Muscle layer of colon (tissue), 2 donors: ENCODE measurements around the gene DUSP1.
"Not testable (repeated sequence)": the region's sequence is repeated elsewhere in the genome, so short reads cannot be mapped to it uniquely, and the experiment has no call there.

Experiments used
- H3K27ac ChIP-seq: one replicate; pipeline ENCODE4 v1.7.0; 2013; ENCODE audit warnings: low read depth, mild to moderate bottlenecking, low read length, moderate library complexity
- H3K27me3 ChIP-seq, 2 donors: one replicate each; pipeline ENCODE4 v1.7.0; 2013; ENCODE audit warnings: low read length in 2 of 2, mild to moderate bottlenecking in 2 of 2; ENCODE audit not compliant: insufficient read depth in 2 of 2, control insufficient read depth in 1 of 2
- H3K36me3 ChIP-seq: one replicate; pipeline ENCODE4 v1.7.0; 2013; ENCODE audit warnings: mild to moderate bottlenecking, low read length; ENCODE audit not compliant: insufficient read depth
- H3K4me1 ChIP-seq: one replicate; pipeline ENCODE4 v1.7.0; 2013; ENCODE audit warnings: mild to moderate bottlenecking, low read length; ENCODE audit not compliant: insufficient read depth
- H3K4me3 ChIP-seq, 2 donors: one replicate each; pipeline ENCODE4 v1.7.0; 2013; ENCODE audit warnings: low read length in 2 of 2, low read depth in 1 of 2, mild to moderate bottlenecking in 1 of 2, moderate library complexity in 1 of 2
- H3K9ac ChIP-seq: one replicate; pipeline ENCODE4 v1.7.0; 2013; ENCODE audit warnings: low read length
- H3K9me3 ChIP-seq: one replicate; pipeline ENCODE4 v1.7.0; 2013; ENCODE audit warnings: mild to moderate bottlenecking, low read length
- donor health status: abdominal sarcoma.
- donor health status: Adenocarcinoma of cecum.

The DUSP1 gene

DNA sequence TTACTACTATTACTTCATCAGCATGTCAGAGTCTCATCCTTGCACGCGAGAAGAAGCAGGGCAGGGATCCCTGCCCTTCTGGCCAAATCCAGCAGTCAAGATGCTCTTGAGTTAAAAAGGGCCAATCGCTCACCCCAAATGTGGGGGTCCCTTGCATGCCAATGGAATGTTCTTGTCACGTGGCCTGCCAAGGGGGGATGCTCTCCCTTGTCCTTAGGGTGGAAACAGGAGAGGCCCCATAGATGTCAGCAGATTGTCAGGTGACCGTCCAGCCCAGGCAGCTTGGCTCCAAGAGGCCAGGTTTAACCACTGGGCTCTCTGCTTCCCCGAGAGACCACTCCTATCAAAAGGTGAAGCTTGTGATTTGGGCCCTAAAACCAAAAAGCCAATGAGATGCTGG is 25.3 kb upstream of the DUSP1 start:
- H3K9ac ChIP-seq: no peak overlapping the region
- H3K4me1 ChIP-seq: peaks cover 35% of the 10 kb centered on the region
- no peaks in the 10 kb centered on the region for H3K36me3 ChIP-seq
- H3K4me3 ChIP-seq: no peak overlapping the region
- peak overlapping the region; percentile 53 for H3K27ac ChIP-seq
- no peaks in the 10 kb centered on the region for H3K27me3 ChIP-seq
- no peaks in the 10 kb centered on the region for H3K9me3 ChIP-seq

DNA sequence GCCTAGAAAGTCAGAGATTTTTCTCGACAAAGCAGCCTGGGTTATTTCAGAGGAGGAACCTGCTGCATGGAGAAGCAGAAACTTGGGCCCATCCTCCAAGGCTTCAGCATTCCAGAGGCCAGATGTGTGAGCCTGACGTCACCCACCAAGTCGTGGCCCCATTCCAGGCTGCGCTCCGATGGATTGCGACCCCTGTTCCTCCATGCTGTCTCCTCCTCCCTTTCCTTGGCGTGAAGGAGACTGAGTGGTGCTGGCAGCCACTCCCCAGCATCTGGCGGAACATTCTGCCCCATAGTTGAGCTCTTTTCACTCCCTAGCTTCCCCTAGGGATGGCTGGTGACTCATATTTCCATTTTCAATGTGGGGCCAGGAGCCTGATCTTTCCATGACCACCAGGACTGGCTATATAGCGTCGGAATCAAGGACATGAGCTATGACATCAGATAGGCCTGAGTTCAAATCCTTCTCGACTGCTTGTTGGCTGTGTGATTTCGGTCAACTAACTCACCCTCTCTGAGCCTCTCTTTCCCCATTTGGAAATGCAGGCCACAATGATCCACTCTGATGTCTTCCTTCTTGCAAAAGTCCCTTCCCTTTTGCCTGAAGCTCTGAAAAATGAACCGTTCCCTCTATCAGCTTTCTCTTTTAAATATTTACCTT is 24.5 kb upstream of the DUSP1 start:
- peaks cover 35% of the 10 kb centered on the region for H3K4me1 ChIP-seq

DNA sequence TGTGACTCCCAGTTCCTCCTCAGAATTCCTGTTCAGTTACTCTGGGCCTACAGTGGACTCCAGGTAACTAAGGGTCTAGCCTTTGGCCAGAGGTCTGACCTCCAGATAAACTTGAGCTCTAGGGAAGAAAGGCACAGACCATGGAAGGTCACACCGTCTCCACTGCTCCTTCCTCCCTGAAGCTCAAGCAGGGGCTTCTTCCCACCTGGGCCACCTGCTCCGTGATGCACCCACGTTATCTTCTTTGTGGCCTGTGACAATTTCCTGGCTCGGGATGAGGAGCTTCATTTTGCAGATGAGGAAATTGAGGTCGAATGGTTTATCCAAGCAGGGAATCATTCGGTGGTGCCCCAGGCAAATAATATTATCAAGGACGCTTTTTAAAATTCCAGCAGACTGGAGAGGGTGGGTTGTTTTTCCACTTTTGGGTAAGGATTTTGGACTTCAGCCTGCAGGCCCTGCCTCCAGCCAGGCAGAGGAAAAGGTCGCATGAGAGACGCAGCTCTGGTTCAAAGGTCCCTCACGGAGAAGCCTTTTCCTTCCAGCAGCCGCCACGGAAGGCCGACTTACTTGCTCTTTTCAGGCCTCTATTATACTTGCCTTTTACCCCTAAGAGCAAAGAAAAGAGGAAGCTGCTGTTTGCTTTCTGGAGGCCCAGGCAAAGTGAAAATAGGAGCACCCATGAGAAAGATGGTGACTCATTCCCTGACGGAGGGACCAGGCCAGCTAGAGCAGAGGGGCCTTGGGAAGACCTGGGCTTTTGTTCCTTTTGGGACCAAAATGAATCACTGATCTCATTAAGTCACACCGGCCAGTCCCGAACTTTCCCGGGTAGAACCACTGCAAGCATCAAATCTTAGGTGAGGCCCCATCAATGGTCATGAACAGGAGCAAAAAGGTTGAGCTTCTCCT is 22.8 kb upstream of the DUSP1 start:
- H3K9me3 ChIP-seq: no peaks in the 10 kb centered on the region
- H3K36me3 ChIP-seq: no peaks in the 10 kb centered on the region
- no peak overlapping the region for H3K9ac ChIP-seq
- peak overlapping the region; percentile 54 for H3K27ac ChIP-seq
- H3K27me3 ChIP-seq: no peaks in the 10 kb centered on the region
- peaks cover 48% of the 10 kb centered on the region for H3K4me1 ChIP-seq
- H3K4me3 ChIP-seq: no peak overlapping the region

More for the DNA sequence above, 24.5 kb upstream of the DUSP1 start:
- no peaks in the 10 kb centered on the region for H3K9me3 ChIP-seq
- H3K27ac ChIP-seq: peak overlapping the region; percentile 59
- no peaks in the 10 kb centered on the region for H3K27me3 ChIP-seq
- H3K36me3 ChIP-seq: no peaks in the 10 kb centered on the region
- no peak overlapping the region for H3K9ac ChIP-seq
- no peak overlapping the region for H3K4me3 ChIP-seq

DNA sequence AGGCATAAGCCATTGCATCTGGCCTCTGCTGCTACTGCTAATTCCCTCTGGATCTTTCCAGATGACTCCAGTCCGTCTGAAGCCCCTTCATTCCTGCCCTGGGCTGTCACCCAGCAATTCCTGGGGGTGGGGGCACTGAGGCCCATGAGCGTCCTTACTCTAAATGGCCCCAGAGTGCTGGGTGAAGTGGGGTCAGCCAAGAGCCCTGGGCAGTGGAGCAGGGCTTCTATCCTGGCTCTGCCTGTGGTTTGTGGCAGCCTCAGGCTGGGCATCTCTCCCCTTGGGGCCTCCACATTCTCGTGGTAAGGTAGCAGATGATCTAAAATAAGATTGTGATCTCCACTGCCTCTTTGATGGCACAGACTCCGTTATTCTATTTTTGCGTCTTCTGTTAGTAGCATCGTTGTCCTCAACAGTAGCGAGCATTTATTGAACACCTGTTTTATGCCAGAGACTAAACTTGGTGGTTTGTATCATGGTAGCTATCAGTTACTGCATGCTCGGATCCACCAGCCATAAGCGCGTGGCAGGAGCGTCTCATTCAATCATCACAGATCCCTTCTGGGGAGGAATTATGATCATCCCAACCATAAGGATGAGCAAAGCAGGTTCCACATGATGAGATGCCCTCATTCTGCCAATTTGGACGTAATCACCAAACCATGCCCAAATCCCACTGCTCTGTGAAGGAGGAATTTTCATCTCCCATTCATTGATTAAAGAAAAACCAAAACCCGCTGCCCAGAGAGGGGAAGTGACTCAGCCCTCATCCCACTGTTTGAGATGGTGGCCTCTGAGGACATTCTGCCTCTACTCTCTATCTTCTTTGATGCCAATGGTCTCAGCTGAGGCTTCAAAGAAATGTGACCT is 21.9 kb upstream of the DUSP1 start:
- H3K9me3 ChIP-seq: no peaks in the 10 kb centered on the region
- H3K9ac ChIP-seq: no peak overlapping the region
- peaks cover 50% of the 10 kb centered on the region for H3K4me1 ChIP-seq
- no peaks in the 10 kb centered on the region for H3K36me3 ChIP-seq
- H3K27ac ChIP-seq: no peak overlapping the region
- no peaks in the 10 kb centered on the region for H3K27me3 ChIP-seq
- no peak overlapping the region for H3K4me3 ChIP-seq

DNA sequence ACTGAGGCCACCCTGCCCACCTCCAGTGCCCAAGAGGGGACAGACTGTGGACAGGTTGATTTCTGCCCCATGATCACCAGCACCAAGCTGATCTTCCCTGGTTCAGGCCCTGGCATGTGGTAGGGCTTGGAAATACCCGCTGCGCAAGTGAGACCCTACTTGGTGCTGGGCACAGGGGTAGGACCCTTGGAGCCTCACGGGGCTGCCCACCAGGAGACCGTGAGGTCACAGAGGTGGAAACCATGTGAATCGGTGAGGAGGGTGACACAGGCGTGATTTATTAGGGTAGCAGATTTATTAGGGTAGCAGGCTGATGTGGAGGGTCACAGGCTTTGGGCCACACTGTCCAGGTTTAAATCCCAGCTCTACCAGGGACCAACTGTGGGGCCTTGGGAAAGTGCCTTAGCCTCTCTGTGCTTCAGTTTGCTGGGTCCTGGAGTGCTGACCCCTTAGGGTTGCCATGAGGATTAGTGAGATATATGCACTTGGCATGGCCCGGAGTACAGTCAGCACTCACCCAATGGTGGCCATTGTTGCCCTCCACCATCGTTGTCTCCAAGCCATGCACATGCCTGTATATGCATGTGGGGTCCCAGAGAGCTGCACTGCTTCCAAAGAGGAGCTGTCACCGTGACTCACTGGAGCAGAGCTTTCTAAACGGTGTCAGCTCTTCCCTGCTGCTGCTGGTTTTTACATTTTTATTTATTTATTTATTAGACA is 20.9 kb upstream of the DUSP1 start:
- no peak overlapping the region for H3K27ac ChIP-seq
- H3K36me3 ChIP-seq: no peaks in the 10 kb centered on the region
- peaks cover 45% of the 10 kb centered on the region for H3K4me1 ChIP-seq
- no peaks in the 10 kb centered on the region for H3K9me3 ChIP-seq
- no peak overlapping the region for H3K4me3 ChIP-seq
- H3K27me3 ChIP-seq: no peaks in the 10 kb centered on the region
- H3K9ac ChIP-seq: no peak overlapping the region

DNA sequence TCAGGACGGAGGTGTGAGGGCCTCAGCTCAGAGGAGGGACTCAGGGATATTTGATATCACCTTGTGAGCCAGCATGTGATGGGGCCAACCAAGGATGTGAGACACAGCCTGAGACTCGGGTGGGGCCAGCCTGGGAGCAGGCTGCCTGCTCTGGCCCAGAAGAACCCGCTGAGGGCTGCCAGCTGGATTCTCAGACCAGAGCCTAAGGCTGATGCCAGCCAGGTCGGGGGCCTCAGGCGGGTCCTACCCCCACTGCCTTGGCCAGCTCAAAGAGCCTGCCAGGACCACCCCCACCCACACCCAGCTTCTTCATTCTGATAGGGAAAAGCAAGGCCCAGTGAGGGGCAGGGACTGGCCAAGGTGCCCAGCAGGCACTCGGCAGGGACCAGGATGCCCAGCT is 20.3 kb upstream of the DUSP1 start:
- Histone ChIP-seq H3K9ac (no peak overlapping the region), H3K9me3 (no peaks in the 10 kb centered on the region), H3K36me3 (no peaks in the 10 kb centered on the region), H3K4me1 (peaks cover 45% of the 10 kb centered on the region), H3K27ac (no peak overlapping the region), H3K27me3 (no peaks in the 10 kb centered on the region), H3K4me3 (no peak overlapping the region)

DNA sequence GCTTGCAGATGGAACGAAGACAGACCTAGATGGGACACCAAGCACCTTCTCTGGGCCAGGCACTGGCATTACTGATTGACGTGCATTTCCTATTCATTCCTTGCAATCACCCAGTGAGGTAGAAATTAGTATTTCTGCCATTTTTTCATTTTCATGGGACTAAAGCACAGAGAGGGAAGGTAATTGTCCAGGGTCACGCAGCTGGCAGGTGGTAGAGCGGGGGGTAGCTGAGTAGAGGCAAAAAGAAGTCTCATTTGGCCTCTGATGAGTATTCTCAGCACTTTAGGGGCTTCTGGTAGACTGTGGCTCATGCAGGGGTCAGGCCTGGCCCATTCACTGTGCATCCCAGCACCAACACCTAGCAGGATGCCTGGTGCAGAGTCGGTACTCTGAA is 19.5 kb upstream of the DUSP1 start:
- Histone ChIP-seq H3K36me3 (no peaks in the 10 kb centered on the region), H3K9ac (no peak overlapping the region), H3K4me3 (no peak overlapping the region), H3K9me3 (no peaks in the 10 kb centered on the region), H3K27me3 (no peaks in the 10 kb centered on the region), H3K4me1 (peaks cover 40% of the 10 kb centered on the region), H3K27ac (no peak overlapping the region)

DNA sequence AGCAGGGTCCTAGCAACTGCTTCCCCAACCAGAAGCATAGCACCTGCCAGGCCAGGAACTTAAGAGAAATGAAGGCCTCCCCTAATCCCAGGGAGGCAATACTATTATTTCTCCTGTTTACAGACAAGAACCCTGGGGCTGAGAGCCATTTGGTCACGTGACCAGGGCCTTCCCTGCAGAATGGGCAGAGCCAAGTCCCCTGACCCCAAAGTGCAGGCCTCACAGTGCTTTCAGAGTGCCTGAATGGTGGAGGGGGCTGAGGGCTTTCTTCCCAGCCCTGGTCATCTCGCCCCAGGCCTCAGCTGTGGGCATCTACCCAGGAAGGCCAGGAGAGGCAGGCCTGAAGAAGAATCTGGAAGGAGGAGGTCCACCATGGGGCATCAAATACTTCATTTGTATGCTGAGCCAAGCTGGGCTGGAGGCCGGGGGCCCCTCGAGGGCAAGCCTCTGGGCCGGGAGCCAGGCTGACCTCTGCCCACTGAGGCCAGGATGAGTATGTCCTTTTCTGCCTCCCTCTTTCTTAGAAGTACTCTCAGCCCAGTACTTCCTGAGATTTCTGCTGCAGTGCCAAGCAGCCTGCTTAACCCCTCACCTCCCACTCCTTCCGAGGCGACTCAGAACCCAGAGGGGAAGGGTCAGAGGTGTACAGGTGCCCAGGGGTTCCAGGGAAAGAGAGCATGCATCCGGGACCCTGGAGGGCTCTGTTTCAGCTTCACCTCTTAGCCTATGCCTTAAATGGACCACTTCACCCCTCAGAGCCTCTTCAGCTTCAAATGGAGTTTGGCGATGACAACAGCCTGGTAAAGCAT is 18.9 kb upstream of the DUSP1 start:
- H3K9me3 ChIP-seq: no peaks in the 10 kb centered on the region
- no peak overlapping the region for H3K27ac ChIP-seq
- H3K27me3 ChIP-seq: no peaks in the 10 kb centered on the region
- H3K36me3 ChIP-seq: no peaks in the 10 kb centered on the region
- H3K4me1 ChIP-seq: peaks cover 34% of the 10 kb centered on the region
- H3K9ac ChIP-seq: no peak overlapping the region
- H3K4me3 ChIP-seq: no peak overlapping the region

DNA sequence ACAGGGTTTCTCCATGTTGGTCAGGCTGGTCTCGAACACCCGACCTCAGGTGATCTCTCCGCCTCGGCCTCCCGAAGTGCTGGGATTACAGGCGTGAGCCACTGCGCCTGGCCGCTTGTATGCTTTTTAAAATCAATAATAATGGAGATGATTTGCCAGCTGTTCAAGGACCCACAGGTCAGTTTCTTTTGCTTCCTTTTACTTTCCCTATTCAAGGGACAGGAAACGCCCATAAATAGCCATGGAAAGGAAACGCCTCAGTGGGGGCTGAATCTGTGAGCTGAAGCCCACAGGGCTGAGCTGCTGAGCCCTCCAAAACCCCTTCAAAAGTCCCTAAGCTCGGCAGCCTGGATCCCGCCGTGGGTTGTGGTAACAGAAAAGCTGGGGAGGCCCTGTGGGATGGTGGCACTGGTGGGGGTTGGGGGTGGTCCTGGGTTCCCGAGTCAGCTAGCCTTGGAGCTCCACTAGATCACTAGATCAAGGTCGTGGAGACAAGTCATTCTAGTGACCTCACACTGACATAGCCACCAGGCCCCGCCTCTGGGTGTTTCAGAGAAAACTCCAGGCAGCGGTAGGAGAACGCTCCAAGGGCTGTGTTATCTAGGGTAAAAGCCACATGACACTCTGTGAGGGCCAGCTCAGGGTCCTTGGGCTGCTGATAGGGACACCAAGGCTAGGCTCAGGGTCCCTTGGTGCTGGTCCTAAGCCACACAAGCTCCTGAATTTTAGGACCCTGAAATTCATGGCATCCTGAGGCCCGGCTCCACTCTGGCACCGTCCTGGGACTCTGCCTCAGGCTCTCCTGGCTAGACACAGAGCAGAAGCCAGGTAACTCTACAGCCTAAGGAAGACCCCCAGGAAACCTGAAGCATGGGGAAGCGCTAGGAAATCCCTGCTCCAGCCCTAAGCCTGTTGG is 18.0 kb upstream of the DUSP1 start:
- Histone ChIP-seq H3K4me3 (no peak overlapping the region), H3K27me3 (no peaks in the 10 kb centered on the region), H3K4me1 (peaks cover 26% of the 10 kb centered on the region), H3K36me3 (no peaks in the 10 kb centered on the region), H3K9ac (no peak overlapping the region), H3K27ac (no peak overlapping the region), H3K9me3 (no peaks in the 10 kb centered on the region)

DNA sequence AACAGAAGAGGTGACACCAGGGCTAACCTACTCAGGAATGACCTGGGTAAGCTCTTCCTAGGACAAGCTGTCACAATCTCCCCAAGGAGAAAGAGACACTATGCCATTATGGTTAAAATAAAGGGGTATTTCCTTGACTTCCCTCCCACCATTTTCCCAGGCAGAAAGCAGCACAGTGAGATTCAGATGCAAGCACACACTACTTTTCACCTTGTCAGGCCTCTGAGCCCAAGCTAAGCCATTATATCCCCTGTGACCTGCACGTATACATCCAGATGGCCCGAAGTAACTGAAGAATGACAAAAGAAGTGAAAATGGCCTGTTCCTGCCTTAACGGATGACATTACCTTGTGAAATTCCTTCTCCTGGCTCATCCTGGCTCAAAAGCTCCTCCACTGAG is 16.5 kb upstream of the DUSP1 start:
- H3K4me1 ChIP-seq: peaks cover 21% of the 10 kb centered on the region
- not testable (repeated sequence) for H3K9me3 ChIP-seq, H3K4me3 ChIP-seq, H3K9ac ChIP-seq, H3K27me3 ChIP-seq, H3K36me3 ChIP-seq, H3K27ac ChIP-seq
